ENCODE measurements around the gene TREM1.

GRCh38 chr6:41228096-41228495 is 58.4 kb downstream of the TREM1 start, which contains the start of gene TREML4:
- TF ChIP-seq, protein P1, sequence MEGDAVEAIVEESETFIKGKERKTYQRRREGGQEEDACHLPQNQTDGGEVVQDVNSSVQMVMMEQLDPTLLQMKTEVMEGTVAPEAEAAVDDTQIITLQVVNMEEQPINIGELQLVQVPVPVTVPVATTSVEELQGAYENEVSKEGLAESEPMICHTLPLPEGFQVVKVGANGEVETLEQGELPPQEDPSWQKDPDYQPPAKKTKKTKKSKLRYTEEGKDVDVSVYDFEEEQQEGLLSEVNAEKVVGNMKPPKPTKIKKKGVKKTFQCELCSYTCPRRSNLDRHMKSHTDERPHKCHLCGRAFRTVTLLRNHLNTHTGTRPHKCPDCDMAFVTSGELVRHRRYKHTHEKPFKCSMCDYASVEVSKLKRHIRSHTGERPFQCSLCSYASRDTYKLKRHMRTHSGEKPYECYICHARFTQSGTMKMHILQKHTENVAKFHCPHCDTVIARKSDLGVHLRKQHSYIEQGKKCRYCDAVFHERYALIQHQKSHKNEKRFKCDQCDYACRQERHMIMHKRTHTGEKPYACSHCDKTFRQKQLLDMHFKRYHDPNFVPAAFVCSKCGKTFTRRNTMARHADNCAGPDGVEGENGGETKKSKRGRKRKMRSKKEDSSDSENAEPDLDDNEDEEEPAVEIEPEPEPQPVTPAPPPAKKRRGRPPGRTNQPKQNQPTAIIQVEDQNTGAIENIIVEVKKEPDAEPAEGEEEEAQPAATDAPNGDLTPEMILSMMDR (IDR thresholded peaks at IDR 0.05): no peak
- no peak for TF ChIP-seq ZFX (IDR thresholded peaks at IDR 0.05; ENCODE audit: borderline replicate concordance)

Data from 22Rv1 (cell line).